ENCODE measurements around the gene AATK. TPM values are rescaled to one million over a fixed set of nuclear protein-coding genes. Genes with fewer than 3 reads are reported as not detected.

The AATK gene
- total and polyA plus RNA-seq, 8 donors = 13.3 to 48.5 (median 19.4) TPM

DNA sequence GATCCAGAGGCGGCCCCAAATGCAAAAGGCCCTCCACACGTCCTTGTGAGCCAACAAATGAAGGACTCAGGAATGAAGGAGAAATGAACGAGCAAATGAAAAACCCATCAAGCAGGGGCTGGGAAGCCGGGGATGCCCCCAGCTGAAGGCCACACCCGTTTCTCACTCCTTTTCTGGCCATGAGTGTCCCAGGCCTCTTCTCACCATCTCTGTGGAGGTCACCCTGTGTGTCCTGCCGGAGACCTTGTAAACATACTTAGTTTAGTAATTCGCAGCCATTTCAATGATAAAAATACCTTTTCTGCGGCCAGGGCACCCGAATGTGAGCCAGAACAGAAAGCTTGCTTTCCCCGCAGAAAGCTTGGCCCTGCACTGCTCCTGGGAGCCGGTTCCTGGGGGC, 21.1 kb upstream of the AATK start:
- no peaks in the 10 kb centered on the region for H3K9me3 ChIP-seq
- H3K4me1 ChIP-seq = no peaks in the 10 kb centered on the region
- ATAC-seq (no peak), DNase-seq (no peak)
- no peak overlapping the region for H3K27ac ChIP-seq
- peaks cover 0 to 24% of the 10 kb centered on the region in 2 donors for H3K27me3 ChIP-seq
- no peak for TF ChIP-seq CTCF (IDR thresholded peaks at IDR 0.05)
- H3K4me3 ChIP-seq = no peak overlapping the region
- peaks cover 0 to 25% of the 10 kb centered on the region in 2 donors for H3K36me3 ChIP-seq
- intact Hi-C loops (cut with DNase I) = no loop called here

GRCh38 chr17:81186203-81186602, 20.2 kb upstream of the AATK start:
- Histone ChIP-seq H3K27me3 (peaks cover 0 to 33% of the 10 kb centered on the region in 2 donors), H3K4me1 (no peaks in the 10 kb centered on the region), H3K4me3 (no peak overlapping the region), H3K27ac (no peak overlapping the region), H3K9me3 (no peaks in the 10 kb centered on the region), H3K36me3 (peaks cover 0 to 23% of the 10 kb centered on the region in 2 donors)
- no peak for TF ChIP-seq CTCF (IDR thresholded peaks at IDR 0.05)
- ATAC-seq = no peak
- intact Hi-C loops (cut with DNase I) = no loop called here
- DNase-seq = no peak

DNA sequence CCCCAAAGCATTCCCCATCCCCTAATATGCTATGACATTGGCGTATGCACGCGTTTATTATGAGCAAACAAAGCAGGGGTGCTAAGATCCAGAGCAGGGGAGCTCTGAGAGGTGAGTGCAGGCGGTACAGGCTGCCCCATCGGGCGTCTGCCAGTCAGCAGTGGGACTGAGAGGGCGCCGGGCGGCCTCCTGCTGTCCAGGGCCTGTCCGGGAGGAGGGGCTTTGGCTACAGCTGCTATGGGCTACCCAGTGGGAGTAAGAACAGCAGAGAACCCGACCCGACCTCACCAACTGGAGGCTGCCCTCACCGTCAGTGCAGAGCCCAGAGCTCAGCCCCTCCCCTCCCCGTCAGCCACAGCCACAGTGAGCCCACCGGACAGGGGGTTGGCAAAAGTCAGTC, 18.5 kb upstream of the AATK start:
- no peaks in the 10 kb centered on the region for H3K4me1 ChIP-seq
- H3K9me3 ChIP-seq = no peaks in the 10 kb centered on the region
- no peak for ATAC-seq
- no peak for TF ChIP-seq CTCF (IDR thresholded peaks at IDR 0.05)
- no peak overlapping the region for H3K4me3 ChIP-seq
- intact Hi-C loops (cut with DNase I) = no loop called here
- DNase-seq = no peak
- peaks cover 0 to 7% of the 10 kb centered on the region in 2 donors for H3K36me3 ChIP-seq
- peaks cover 0 to 35% of the 10 kb centered on the region in 2 donors for H3K27me3 ChIP-seq
- no peak overlapping the region for H3K27ac ChIP-seq

- H3K9me3 ChIP-seq = no peaks in the 10 kb centered on the region
- H3K27me3 ChIP-seq = peaks cover 0 to 35% of the 10 kb centered on the region in 2 donors
- no peak for DNase-seq
- ATAC-seq = no peak
- no peak for TF ChIP-seq CTCF (IDR thresholded peaks at IDR 0.05)
- no peak overlapping the region for H3K27ac ChIP-seq
- H3K36me3 ChIP-seq = peaks cover 0 to 4% of the 10 kb centered on the region in 2 donors
- H3K4me1 ChIP-seq = no peaks in the 10 kb centered on the region
- intact Hi-C loops (cut with DNase I) = no loop called here
- no peak overlapping the region for H3K4me3 ChIP-seq
Observed at GRCh38 chr17:81183807-81184206, 17.8 kb upstream of the AATK start.

DNA sequence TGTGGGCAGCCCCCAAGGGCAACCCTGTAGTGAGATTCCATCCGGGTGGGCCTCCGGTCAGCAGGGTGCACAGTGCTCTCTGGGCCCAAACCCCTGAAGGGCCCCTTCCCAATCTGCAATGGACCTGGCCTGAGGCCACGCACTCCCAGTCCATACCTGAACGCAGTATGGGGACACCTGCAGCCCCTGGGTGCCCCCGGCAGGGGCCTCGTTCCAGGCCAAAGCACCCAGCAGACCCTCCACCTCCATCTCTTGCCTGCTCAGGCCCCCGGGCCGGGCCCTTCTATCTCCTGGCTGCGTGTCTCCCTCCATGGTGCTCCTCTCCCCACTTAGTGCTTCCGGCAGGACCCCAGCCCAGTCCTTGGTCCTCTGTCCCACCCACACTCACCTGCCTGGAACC, 17.3 kb upstream of the AATK start:
- ATAC-seq (no peak), DNase-seq (no peak)
- Histone ChIP-seq H3K27me3 (peaks cover 0 to 35% of the 10 kb centered on the region in 2 donors), H3K4me1 (no peaks in the 10 kb centered on the region), H3K4me3 (no peak overlapping the region), H3K27ac (no peak overlapping the region), H3K36me3 (peaks cover 0 to under 1% of the 10 kb centered on the region in 2 donors), H3K9me3 (no peaks in the 10 kb centered on the region)
- intact Hi-C loops (cut with DNase I) = no loop called here
- TF ChIP-seq CTCF (IDR thresholded peaks at IDR 0.05) = no peak

All from left lung (tissue), 10 donors.